GM19452 (cell line): ENCODE results near the gene SPPL3.

Experiments
- ATAC-seq: cut with Tn5 transposase; IDR thresholded peaks from one replicate; pipeline ENCODE4 v1.9.1; 2021; ENCODE audit not compliant: unreplicated experiment

SPPL3 gene

DNA sequence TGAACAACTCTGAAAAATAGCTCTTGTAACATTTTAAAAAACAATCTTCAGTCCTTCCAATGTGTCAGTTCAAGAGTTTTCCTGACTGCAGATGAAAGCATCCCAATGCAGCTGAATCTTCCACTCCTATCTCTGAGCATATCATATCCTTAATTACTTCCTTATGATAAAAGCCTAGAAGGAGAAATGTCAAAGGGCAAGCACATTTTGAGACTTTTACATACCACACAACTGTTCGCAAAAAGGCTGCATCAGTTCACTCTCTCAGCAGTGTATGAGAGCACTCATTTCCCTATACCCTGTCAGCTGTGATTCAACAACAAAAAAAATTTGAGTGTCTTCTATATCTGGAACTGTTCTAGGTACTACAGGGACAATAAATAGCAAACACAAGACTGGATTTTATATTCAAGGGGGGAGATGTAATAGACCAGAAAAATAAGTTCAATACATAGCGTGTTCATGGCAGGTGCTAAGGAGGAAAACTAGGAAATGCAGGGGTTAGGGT lies 112.4 kb downstream of the SPPL3 start:
- ATAC-seq, result no peak

DNA sequence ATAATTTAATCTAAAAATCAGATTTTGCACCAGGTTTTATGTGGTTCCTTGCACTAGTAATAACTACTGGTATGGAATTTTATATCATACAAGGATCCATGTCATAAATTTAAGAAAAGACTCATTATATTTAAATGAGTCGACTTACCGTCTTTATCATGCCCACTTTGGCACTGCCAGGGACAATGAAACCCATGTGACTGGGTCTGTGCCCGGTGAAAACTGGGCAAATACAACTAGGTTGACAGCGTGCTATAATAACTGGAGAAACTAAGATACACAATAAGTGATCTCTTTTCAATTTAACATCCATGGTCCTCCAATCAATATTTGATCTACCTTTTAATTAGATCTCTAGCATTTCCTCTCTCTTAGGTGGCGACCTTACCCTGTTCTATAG lies 114.0 kb downstream of the SPPL3 start:
- no peak for ATAC-seq

DNA sequence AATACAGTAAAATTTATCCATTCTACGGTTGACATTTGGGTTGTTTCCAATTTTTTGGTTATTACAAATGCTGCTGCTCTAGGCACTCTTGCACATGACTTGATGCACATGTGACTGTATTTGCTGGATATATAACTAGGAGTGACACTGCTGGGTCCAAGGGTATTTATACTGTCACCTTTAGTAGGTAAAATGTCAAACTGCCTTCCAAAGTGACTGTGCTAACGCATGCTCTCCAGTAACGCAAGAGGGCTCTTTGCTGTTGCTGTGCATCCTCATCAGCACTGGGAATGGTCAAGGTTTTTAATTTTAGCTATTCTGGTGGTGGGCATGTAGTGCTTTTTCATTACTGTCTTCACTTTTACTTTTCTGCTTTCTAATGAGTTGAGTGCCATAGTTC lies 116.3 kb downstream of the SPPL3 start:
- no peak for ATAC-seq

DNA sequence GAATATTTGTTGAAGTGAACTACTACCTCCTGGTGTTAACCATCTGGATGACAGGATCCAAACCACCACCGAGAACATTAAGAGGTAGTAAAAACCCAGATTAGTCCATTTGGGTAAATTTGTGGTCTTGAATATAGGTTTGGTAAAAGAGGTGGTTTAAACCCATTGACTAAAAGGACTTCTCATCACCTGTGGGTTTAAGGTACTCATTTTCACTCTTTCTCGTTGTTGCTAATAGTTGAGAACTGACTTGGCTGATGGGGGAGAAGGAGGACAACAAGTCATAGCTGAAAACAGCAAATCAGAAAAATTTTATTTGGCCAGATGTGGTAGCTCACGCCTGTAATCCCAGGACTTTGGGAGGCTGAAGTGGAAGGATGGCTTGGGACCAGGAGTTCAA lies 119.4 kb downstream of the SPPL3 start:
- no peak for ATAC-seq

DNA sequence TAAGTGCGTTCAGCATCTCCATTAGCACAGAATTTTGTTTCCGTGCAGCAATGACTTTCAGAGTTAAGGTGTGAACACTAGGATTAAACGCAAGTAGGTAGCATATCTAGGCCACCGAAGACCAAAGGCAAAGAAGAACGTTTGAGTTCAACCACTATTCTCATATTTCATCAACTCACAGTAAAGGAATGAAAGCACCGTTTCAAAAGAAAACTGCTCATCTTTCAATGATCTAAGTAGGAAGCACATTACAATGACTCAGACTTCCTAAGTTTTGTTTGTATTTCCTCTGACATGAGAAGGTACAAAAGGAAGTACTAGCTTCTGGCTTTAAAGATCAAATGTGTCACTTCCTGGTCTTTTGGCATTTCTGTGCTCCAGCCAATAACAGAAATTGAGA lies 121.0 kb downstream of the SPPL3 start:
- no peak for ATAC-seq

DNA sequence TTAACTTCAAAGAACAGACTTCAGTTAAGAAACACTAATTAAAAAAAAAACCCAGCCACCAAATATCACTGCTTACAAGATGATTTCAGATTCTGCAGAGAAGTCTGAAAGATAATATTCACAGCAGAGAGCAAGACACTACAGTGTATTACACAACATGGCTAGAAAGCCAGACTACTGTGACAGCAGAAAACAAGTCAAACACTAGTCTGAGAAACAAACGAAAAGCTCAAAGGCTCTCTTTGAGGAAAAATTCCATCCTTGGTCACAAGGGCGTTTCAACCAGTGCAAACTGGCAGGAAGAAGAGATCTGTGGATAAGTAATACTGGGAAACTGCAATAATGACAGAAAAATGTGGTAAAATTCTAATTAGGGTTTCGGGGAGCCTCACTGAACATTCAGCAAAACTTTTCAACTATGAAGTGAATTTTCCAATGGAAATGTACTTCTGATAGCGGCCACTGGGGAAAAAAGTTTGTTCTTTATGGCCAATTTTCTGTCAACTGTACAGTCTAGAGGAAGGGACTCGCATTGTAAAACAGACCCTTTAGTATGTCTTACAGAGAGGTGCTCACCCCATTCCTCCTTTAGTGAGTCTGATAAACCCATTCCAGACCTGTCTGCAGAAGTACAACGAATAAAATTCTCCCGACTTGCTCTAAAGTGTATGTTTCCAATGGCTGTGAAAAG lies 128.2 kb downstream of the SPPL3 start:
- ATAC-seq, result no peak

DNA sequence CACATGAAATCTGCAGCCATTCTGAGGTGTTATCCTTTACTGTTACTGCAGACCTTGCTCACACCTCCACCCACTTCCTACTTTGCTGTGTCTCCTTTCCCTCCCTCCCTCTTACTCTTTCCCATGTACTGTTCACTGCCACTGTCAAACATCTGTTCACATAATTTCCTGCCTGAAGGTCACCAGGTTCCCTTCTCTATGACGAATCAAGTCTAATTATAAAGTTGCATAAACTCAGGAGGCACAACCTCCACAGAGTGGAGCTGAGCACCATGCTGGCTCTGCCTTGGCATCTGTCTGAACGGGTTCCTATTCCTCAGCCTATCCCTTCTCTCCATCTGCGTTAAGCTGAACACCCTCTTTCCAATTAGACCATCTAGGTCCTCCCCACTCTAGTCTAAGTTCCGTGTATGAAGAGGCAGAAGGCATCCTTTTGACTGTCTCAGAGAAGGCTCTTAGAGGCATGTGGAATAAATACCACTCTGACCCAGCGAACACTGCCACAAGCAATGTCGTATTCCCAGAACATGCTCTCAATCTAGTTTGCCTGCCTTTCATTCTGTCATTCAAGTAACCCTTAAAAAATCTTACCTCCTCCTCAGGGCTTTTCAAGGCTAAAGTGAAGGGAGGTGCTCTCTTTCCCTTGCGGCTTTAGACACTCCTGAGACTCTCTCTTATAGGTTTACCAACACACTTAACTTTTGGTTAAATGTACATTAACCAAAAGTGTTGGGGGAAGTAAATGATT lies 129.8 kb downstream of the SPPL3 start:
- no peak for ATAC-seq

DNA sequence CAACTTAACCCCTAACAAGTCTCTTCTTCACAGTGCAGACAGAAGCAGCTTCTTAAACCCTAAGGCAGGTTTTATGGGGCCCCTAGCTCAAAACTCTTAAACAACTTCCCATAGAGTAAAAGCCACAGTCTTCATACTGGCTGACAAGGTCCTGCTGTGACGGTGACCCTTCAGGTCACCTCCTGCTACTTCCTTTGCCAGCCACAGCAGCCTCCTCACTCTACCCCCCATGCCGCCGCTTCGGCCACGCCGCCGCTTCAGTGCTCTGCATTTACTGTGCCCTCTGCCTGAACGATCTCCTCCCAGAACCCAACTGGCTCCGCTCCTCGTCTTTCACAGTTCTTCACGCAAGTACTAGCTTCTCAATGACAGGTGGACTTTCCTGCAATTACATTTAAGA lies 133.1 kb downstream of the SPPL3 start:
- no peak for ATAC-seq

DNA sequence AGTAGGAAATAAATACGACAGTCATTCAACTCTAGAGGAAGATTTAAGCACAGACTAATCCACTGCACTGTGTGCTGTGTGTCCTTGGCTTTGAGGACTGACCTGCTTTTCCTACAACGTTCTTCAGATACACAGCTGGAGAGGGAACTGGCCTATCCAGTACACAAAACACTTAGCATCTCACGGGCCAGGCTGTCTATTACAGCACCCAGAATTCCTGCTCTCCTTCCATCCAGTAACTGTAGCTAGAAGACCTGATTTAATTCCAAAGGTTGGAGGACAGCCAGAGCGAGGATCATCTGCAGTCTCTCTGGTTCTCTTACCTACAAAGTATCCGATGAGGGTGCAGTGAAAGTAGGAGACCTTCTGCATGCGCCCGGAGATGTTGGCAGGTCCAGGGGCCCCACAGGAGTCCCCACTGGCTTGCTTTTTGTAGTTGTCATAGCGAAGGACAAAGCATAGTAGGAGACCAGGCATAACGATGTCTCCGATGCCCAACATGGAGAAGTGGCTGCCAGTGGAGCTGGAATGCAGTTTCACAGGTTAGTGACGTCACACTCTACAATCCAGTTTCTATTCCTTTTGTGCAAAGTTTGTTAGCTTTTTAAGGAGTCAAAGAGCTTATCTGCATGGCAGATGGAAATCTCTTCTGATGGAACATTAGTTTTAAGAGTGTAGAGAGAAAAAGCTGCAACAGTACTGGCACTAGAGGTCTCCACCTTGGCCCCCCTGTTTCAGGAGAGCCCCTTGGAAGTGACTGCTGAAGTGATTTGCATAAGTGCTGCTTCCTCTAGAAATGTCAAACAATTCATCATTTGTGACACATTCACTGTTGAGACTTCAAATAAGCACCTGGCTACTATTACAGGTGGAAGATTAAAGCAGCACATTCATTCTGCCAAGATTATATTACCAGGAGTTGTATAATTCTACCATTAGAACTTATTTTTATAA lies 136.8 kb downstream of the SPPL3 start:
- no peak for ATAC-seq

DNA sequence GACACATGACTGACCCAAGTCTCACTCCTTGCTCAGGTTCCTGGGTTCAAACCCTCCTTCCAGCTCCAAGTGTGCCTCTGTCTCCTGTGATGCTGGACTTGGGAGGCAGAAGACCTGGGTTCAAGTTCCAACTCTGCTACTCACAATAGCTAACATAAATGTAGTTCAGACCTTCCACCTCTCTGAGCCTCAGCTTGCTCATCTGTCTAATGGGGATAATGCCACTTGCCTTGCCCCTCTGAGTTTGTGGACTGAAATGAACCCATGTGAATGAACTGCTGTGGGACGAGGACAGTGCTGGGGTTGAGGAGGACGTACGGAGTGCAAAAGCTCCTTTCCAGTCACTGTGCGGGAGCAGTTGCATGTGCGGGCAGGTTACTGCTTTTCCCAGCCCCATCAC lies 137.6 kb downstream of the SPPL3 start:
- no peak for ATAC-seq

DNA sequence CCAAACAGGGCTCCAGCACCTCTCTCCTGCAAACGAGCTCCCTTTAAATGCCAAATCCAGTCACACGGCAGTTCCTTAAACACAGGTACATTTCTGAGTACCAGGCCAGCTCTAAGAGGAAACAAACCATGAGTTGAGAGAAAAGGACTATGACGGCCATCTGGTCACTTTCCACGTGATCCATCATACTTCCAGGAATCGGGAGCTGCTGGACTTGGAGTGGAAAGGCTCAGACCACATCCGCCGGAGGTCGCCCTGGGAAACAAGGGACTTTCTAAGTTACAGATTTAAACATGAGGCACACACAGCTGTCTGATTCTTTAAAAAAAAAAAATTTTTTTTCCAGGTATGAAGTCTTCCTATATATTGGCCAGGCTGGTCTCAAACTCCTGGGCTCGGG lies 139.3 kb downstream of the SPPL3 start:
- ATAC-seq, result no peak

DNA sequence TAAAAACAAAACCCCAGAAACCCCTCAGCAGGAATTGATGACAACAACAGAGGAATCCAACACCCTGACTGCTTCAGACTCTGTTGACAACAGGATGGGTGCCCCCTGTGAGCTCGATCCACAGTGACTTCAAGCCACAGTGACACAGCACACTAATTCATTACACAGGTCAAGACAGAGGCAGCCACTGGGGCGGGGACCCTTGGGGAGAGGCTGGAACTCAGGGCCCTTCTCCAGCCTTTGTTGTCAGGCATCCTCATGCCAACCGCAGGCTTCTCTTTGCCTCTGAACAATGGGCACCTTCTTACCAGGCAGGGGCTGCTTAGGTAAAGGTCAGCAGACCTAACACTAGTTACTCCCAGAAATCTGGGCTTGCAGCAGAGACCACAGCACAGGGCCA lies 140.9 kb downstream of the SPPL3 start:
- no peak for ATAC-seq

DNA sequence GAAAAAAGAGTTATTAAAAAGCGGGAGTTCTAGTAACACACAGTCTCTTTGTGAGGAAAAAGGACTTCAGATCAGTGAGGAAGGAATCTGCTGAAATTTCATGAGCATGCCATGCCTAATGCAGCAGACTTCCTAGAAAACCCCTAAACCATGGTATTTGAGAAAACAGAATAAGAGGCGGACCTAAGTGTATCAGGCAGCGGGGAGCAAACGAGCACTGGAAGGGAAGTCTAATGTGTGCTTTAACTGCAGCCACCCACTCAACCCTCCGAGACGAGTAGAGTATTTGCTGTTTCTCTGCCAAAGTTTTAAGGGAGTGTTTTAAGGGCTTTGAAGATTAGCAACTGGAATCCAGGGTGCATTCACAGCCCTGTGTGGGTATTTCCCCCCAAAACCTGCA lies 142.1 kb downstream of the SPPL3 start:
- ATAC-seq, result no peak

DNA sequence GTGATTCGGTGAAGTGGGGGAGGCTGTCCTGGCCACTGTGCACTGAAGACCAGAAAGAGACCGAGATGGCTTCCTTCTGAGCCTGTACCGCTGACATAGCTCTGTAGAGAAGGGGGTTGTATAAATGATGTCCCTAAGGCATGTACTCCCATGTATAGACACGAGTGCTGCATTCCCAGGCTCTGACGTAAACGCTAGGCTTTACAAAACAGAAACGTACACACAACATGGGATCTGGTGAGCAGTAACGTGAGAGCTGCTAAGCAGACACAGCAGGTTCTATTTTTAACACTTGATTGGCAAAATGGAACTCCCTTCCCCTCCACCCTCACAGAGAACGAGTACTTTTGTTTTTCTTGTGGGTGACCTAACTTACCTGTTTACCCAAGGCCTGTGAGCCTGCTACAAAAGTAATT lies 142.6 kb downstream of the SPPL3 start:
- no peak for ATAC-seq

DNA sequence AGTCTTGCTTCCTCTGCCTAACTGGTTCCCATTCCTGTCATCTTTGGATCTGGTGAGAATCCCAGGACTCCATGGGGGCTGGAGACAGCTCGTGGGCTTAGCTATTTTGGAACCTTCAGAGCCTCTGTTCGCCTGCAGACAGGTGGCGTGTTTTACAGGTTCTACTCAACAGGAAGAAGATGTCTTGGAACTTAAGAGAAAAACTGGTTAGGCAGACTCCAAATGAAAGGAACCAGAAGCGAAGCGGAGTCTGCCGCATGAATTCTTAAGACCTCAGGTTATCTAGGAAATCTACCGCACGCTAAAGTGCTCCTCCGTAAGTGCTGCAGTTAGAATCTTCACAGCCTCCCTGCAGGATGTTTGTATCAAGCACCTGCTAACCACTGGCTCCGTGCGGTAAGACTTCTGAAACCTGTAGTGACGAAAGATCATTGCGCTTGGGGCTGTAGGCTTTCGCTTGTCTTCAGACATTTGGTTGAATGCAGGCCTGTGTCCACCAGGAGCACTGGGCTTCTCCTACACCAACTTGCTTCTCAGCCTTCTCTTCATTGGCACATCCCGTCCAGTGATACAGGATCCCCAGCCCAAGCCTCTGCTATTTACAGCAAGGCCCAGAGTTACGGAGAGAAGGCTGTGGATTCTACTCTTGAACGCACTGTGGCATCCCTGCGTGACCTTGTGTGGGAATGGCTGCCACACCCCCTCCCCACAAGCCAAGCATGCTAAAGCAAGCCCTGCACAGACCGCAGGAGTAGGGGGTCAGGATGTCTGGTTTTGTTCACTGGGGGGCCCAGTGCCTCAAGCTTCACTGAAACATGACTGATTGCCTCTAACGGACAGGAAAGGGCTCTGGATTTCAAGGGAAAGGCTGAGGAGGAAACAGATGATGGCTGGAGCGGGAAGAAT lies 143.6 kb downstream of the SPPL3 start:
- no peak for ATAC-seq

DNA sequence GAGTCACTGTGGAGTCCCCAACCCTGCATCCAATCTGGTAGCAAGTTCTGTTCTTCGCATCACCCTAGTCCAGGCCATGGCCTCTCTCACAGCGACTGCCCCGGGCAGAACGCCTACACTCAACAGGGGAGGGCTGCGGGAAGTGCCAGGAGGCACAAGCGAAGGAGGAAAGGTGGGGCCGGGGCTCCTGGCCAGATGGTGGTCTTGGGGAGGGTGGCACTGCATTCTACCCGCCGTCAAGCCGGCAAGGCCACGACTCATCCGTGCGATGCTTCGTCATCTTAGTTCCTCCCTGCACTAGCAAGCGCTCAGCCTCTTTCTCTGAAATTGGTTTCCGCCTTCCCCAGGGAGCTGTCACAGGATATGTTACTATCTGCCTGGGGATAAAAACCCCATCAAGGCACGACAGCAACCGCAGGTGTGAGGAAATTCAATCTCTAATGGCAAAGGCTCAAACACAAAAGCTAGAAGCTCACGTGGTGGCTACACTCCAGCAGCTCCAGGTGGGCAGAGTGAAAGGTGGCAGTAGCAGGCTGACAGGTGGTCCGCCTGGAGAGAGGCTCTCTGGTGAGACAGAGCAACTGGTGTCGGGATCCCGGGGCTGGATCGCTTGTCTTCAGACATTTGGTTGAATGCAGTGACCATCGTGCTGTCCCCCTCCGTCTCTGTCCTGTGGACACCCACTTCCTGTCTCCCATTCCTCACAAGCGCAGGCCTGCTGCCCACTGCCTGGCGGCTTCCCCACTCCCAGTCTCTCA lies 144.4 kb downstream of the SPPL3 start:
- no peak for ATAC-seq

DNA sequence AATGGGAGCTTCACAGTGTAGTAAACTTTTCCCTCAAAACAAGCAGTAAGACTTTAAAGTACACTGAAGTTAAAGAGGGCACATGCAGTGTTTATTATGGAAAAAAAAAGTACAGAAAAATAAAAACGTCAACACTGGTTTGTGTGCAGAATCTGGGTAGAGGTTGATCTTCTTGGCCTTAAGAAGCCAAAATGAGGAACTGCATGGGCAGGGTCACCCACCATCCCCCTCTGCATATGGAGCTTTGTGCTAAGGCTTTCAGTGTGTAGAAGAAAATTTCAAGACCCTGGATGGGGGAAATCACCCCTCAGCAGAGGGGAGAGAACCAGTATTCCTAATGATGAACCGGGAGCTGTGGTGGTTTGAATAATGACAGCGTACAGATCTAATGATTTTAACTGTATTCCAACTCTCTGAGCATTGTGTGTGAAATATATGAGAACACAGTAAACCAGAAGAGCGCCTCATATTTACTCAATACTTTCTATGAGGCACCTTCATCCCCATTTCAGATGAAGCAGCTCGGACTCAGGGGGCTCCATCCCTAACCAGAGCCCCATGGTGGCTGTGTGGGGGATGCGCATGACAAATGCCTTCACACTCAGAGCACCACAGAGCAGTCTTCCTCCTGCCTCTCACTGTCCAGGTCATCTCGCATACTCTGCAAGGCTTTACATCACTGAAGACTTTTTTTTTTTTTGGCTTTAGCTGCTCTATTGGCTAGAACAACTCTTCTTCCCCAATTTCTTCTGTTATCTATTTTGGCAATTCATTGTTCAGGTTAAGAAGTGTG lies 145.2 kb downstream of the SPPL3 start:
- ATAC-seq, result no peak

DNA sequence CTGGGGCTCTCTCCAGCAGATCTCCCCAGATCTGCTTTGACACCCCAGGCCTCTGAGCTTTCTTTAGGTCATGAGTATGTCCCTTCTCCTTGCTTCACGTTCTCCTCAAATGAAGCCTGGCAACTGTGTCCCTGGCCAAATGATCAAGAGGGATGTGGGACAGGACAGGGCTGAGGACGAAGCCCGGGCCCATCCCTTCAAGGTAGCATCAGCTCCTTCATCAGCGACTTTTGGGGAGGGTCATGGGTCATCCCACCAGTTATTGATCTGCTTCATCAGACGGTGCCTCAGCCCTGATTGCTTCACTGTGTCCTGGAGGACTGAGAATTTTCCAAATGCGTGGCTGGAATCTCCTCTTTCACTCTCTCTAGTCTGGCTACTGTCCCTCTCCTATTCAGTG lies 146.2 kb downstream of the SPPL3 start:
- no peak for ATAC-seq

DNA sequence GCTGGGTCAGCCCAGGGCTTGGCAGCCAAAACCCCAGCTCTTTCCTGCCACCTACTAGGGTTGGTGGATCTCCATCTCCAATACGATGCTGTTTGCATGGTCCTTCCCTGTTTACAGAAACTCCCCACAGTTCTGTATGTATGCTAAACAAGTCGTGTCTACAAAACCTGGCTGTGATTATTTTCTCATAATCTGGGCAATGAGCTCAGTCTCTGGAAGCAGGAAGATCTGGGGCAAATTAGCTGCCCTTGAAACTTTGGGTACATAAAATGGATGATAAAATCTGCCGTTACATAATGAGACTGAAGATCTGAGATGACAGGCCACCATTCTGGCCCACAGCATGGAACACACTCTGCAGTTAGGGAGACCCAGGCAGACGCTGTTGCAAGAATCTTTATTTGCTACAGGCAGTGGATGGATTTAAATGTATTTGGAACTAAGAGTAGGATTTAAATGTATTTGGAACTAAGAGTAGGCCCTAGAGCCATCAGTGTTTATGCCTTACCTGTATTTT lies 146.9 kb downstream of the SPPL3 start:
- ATAC-seq, result no peak
